Activated CD8-positive, alpha-beta memory T cell treated with anti-CD3 and anti-CD28 coated beads, Interleukin-2, amount 10 ng/mL, durations not matched to agents 7 days and 5 days (primary cell): ENCODE results near the gene LDLRAD4. TPM values are rescaled to one million over a fixed set of nuclear protein-coding genes. Genes with fewer than 3 reads are reported as not detected.

Experiments
- ATAC-seq: fragments of 150-1000 bp; cut with Tn5 transposase; one replicate; pipeline ENCODE4 v1.10.0; 2021; ENCODE audit warnings: moderate library complexity
- CTCF ChIA-PET: fragments of 350-600 bp; sonication (Branson Sonifier 250); formaldehyde crosslinking; loops from one replicate; lab custom pipeline; 2021; ENCODE audit warnings: antibody characterized with exemption; lab: Charles Lee
- DNase-seq: peaks from one replicate; pipeline ENCODE4 v3.0.0-alpha.2; 2020
- H3K27ac Mint-ChIP-seq: one replicate; pipeline ENCODE4 v1.8.0; 2021; ENCODE audit warnings: mild to moderate bottlenecking, mixed read lengths
- H3K27me3 Mint-ChIP-seq: one replicate; pipeline ENCODE4 v1.8.0; 2021; ENCODE audit warnings: mixed read lengths
- H3K36me3 Mint-ChIP-seq: one replicate; pipeline ENCODE4 v1.8.0; 2021; ENCODE audit warnings: mild to moderate bottlenecking, mixed read lengths
- H3K4me1 Mint-ChIP-seq: one replicate; pipeline ENCODE4 v1.8.0; 2021; ENCODE audit warnings: mixed read lengths
- H3K4me3 Mint-ChIP-seq: one replicate; pipeline ENCODE4 v1.8.0; 2021; ENCODE audit warnings: mild to moderate bottlenecking, moderate library complexity, mixed read lengths
- H3K9me3 Mint-ChIP-seq: one replicate; pipeline ENCODE4 v1.8.0; 2022; ENCODE audit warnings: low read depth, mixed read lengths
- total RNA-seq, 2 experiments: library from RNA; stranded (reverse); gene quantifications; one replicate each; pipeline ENCODE4 v1.2.3, GENCODE V29; 2021

Gene LDLRAD4
- total RNA-seq, 2 experiments from 2014 or later, result 33.9 to 44.5 TPM

- Mint-ChIP-seq H3K4me3 (no peak overlapping the region), H3K27me3 (no peaks in the 10 kb centered on the region), H3K4me1 (peaks cover 34% of the 10 kb centered on the region), H3K9me3 (no peaks in the 10 kb centered on the region), H3K27ac (no peak overlapping the region), H3K36me3 (peaks cover 8% of the 10 kb centered on the region)
- DNase-seq, result peak; percentile 36
- no peak for ATAC-seq
- CTCF ChIA-PET, result interaction anchor here (1.6 to 2.3 kb wide), 2 partner anchors 64 kb away, joined by 8 to 9 read pairs; no protein-coding TSS in a partner anchor
Observed at GRCh38 chr18:13621886-13622619, 403.5 kb downstream of the LDLRAD4 start.

DNA sequence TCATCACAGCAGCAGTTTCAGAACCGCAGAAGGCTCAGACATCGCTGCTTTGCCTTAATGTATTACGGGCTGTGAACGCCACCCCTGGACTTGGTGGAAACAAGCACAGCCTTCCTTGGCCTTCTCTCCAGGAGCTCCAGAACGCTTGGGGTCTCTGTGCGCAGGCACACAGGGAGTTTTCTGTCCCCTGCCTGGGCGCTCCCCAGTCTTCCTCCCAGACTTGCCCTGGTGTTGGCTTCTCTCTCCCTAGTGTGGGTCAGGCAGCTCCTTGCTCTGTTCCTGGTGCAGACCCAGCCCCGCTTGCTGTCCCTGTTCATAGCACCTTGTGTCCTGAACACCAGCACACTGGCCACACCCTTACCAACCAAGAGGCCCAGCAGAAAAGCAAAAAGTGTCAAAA, 404.2 kb downstream of the LDLRAD4 start:
- Mint-ChIP-seq H3K4me3 (no peak overlapping the region), H3K27me3 (no peaks in the 10 kb centered on the region), H3K9me3 (no peaks in the 10 kb centered on the region), H3K4me1 (peaks cover 33% of the 10 kb centered on the region), H3K36me3 (peaks cover 8% of the 10 kb centered on the region), H3K27ac (no peak overlapping the region)
- no peak for DNase-seq
- ATAC-seq, result no peak
- CTCF ChIA-PET, result interaction anchor here (2.3 kb wide), 1 partner anchor 65 kb away, joined by 8 read pairs; no protein-coding TSS in a partner anchor

- no peaks in the 10 kb centered on the region for H3K27me3 Mint-ChIP-seq
- peaks cover 34% of the 10 kb centered on the region for H3K4me1 Mint-ChIP-seq
- ATAC-seq, result no peak
- no peaks in the 10 kb centered on the region for H3K9me3 Mint-ChIP-seq
- CTCF ChIA-PET, result interaction anchor here (2.3 kb wide), 1 partner anchor 65 kb away, joined by 8 read pairs; no protein-coding TSS in a partner anchor
- H3K4me3 Mint-ChIP-seq, result no peak overlapping the region
- DNase-seq, result no peak
- peaks cover 8% of the 10 kb centered on the region for H3K36me3 Mint-ChIP-seq
- no peak overlapping the region for H3K27ac Mint-ChIP-seq
Observed at GRCh38 chr18:13623348-13623747, 404.8 kb downstream of the LDLRAD4 start.

GRCh38 chr18:13623871-13624270, 405.3 kb downstream of the LDLRAD4 start:
- H3K9me3 Mint-ChIP-seq, result no peaks in the 10 kb centered on the region
- no peak overlapping the region for H3K4me3 Mint-ChIP-seq
- H3K36me3 Mint-ChIP-seq, result peaks cover 7% of the 10 kb centered on the region
- no peaks in the 10 kb centered on the region for H3K27me3 Mint-ChIP-seq
- peaks cover 34% of the 10 kb centered on the region for H3K4me1 Mint-ChIP-seq
- DNase-seq (no peak), ATAC-seq (no peak)
- peak overlapping the region; percentile 9 for H3K27ac Mint-ChIP-seq
- CTCF ChIA-PET, result interaction anchor here (2.3 kb wide), 1 partner anchor 66 kb away, joined by 8 read pairs; no protein-coding TSS in a partner anchor

DNA sequence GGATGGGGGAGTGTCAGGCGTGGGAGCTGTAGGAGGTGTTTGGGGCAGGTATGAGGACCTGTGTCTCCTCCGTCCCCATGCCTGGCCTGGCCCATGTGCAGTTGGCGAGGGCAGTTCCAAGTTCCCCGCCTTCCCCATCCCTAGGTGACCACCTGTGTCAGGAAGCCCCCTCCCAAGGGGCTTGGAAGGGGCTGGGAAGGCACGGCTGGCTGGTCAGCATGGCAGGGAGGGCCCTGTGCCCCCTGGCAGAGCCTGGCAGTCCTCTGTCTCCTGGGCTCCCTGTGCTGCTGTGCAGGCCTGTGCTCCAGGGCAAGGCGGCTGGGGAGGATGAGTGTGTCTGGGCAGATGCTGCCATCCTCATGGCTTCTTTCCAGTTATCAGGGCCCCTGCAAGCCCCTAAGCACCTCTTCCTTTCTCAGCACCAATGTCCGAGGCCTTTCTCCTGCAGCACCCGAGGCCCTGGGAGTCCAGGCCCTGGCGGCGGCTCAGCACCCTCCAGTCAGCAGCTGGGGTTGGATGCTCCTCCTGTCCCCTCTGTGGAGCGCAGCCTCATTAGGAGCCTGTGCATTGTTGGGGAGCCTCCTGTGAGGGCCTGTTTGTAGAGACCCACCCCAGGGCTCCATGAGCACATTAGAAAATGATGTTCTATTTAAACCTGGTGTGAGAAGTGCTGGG, 406.1 kb downstream of the LDLRAD4 start:
- DNase-seq, result no peak
- CTCF ChIA-PET, result interaction anchor here (1.4 to 2.3 kb wide), 2 partner anchors 67 kb away, joined by 6 to 8 read pairs; no protein-coding TSS in a partner anchor
- Mint-ChIP-seq H3K27ac (no peak overlapping the region), H3K27me3 (no peaks in the 10 kb centered on the region), H3K4me1 (peaks cover 41% of the 10 kb centered on the region), H3K9me3 (no peaks in the 10 kb centered on the region), H3K36me3 (peaks cover 8% of the 10 kb centered on the region), H3K4me3 (no peak overlapping the region)
- ATAC-seq, result no peak

GRCh38 chr18:13625355-13625754, 406.8 kb downstream of the LDLRAD4 start:
- no peak for ATAC-seq
- no peak for DNase-seq
- H3K27ac Mint-ChIP-seq, result no peak overlapping the region
- no peak overlapping the region for H3K4me3 Mint-ChIP-seq
- H3K9me3 Mint-ChIP-seq, result no peaks in the 10 kb centered on the region
- peaks cover 12% of the 10 kb centered on the region for H3K36me3 Mint-ChIP-seq
- peaks cover 47% of the 10 kb centered on the region for H3K4me1 Mint-ChIP-seq
- CTCF ChIA-PET, result interaction anchor here (1.4 kb wide), 1 partner anchor 67 kb away, joined by 6 read pairs; no protein-coding TSS in a partner anchor
- H3K27me3 Mint-ChIP-seq, result no peaks in the 10 kb centered on the region

DNA sequence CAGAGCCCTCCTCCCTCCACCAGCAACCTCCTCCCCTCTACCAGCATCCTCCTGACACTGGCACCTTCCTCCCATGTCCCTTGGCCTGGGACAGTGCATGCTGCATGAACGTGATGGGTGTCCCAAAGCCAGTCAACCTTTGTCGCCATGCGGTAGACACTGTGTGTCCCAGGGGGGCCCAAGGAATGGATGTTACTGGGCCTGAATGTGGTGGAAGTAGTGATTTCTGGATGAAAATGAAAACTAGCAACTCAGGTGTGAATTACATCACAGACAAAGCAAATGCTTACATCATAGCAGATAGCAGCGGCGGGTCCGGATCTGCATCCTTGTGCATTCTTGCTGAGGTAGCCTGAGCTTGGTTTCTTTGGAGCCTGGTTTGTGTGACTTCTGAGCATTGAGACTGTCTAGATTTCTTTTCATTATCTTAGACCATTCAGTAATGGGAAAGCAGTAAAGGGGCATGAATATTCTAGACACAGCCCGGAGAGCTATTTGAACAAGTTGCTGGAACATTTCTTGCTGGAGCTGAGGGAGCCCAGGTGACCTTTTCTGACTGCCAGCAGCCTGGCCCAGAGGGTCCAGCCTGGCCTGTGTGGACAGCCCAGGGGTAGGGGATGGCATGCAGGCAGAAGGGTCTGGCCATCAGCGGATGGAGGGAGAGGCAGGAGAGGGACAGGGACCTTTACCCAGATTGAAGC, 407.4 kb downstream of the LDLRAD4 start:
- H3K9me3 Mint-ChIP-seq, result no peaks in the 10 kb centered on the region
- H3K27me3 Mint-ChIP-seq, result no peaks in the 10 kb centered on the region
- no peak overlapping the region for H3K4me3 Mint-ChIP-seq
- ATAC-seq (no peak), DNase-seq (no peak)
- peaks cover 14% of the 10 kb centered on the region for H3K36me3 Mint-ChIP-seq
- peak overlapping the region; percentile 63 for H3K27ac Mint-ChIP-seq
- CTCF ChIA-PET, result interaction anchor here (0.8 to 1.4 kb wide), 2 partner anchors 48 to 68 kb away, joined by 3 to 6 read pairs; no protein-coding TSS in a partner anchor
- peaks cover 47% of the 10 kb centered on the region for H3K4me1 Mint-ChIP-seq

DNA sequence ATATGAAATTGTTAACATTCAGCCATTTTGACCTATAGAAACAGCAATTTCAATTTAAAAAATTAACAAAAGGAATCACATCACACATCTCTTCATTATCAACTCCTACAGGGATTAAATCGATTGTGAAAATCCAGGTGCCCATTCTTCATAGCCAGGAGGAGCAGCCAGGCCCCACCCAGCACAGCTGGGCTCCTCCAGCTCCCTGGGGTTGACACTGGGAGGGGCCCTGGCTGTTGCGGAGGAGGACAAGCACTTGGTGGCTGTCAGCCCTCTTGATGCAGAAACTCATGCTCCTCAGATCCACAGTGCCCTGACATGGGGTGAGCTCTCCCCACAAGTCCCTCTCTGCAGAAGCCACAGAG, 408.0 kb downstream of the LDLRAD4 start:
- H3K9me3 Mint-ChIP-seq, result no peaks in the 10 kb centered on the region
- CTCF ChIA-PET, result interaction anchor here (0.8 kb wide), 2 partner anchors 48 to 636 kb away, joined by 3 read pairs; partner anchors contain the start of gene CEP192
- DNase-seq (no peak), ATAC-seq (no peak)
- no peak overlapping the region for H3K4me3 Mint-ChIP-seq
- H3K27me3 Mint-ChIP-seq, result no peaks in the 10 kb centered on the region
- H3K36me3 Mint-ChIP-seq, result peaks cover 18% of the 10 kb centered on the region
- H3K4me1 Mint-ChIP-seq, result peaks cover 47% of the 10 kb centered on the region
- H3K27ac Mint-ChIP-seq, result peak overlapping the region; percentile 65

GRCh38 chr18:13627639-13628038, 409.1 kb downstream of the LDLRAD4 start:
- Mint-ChIP-seq H3K9me3 (peaks cover 2% of the 10 kb centered on the region), H3K36me3 (peaks cover 25% of the 10 kb centered on the region), H3K27me3 (no peaks in the 10 kb centered on the region), H3K27ac (no peak overlapping the region), H3K4me1 (peaks cover 47% of the 10 kb centered on the region), H3K4me3 (no peak overlapping the region)
- DNase-seq, result no peak
- CTCF ChIA-PET, result interaction anchor here (1.7 to 6.7 kb wide), 3 partner anchors 10 to 69 kb away, joined by 3 to 70 read pairs (median 21); no protein-coding TSS in a partner anchor
- no peak for ATAC-seq

DNA sequence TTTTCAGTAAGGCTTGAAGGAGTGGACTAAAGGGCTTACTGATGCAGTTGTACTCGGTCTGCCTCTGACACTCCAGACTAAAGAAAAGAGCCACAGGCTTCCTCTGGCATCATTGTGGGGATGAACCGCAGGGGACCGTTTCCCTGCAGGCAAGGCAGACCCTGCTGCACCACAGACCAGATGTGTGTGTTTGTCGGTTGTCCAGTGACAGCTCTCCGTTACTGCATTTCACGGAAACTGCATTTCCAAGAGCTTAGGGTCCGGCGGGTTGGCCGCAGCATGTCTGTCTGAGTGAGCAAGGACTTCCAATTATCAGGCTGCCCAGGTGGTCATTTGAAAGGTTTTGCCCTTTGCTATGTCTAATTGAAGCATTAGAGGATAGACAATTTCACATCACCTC, 409.7 kb downstream of the LDLRAD4 start:
- no peak for ATAC-seq
- peaks cover 2% of the 10 kb centered on the region for H3K9me3 Mint-ChIP-seq
- no peak for DNase-seq
- peaks cover 47% of the 10 kb centered on the region for H3K4me1 Mint-ChIP-seq
- H3K27me3 Mint-ChIP-seq, result no peaks in the 10 kb centered on the region
- peak overlapping the region; percentile 32 for H3K27ac Mint-ChIP-seq
- H3K36me3 Mint-ChIP-seq, result peaks cover 31% of the 10 kb centered on the region
- CTCF ChIA-PET, result interaction anchor here (1.0 to 6.7 kb wide), 4 partner anchors 10 to 70 kb away, joined by 3 to 70 read pairs (median 12); no protein-coding TSS in a partner anchor
- no peak overlapping the region for H3K4me3 Mint-ChIP-seq

DNA sequence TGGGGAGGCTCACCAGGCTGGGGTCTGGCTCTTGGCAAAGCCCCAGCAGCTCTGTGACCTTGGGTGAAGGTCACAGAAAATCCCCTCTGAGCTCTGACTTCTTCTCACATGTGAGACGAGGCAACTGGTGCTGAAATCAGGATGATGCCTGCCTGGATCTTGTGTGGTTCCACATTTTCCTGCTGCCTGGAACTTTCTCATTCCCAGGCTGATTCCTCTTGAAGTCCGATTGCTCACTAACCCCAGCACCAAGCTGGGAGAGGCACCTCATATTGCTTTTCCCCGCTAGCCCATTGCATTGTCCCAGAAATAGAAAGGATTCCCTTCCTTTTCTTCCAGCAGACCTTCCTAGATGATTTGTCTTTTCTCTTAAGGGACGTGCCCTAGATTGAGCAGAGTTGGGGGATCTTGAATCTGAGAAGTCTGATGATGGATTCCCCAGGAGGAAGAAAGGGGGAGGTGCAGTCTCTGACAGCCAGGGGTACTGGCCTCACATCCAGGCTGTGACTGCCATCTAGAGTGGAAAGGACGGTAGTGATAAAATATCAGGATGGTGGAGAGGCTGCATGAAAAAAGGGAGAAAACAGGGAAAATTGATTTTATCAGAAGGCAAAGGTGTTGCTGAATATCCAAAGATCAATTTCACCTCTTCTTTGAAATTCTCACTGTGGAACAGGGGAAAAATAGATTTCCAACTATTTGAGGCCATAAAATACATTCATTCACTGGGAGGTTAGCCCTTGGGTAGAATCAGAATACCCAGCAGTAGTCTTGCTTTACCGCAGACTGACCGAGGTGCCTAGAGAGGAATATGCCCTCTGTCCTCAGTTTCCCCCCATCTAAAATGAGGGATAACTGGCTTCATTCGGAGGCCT, 411.5 kb downstream of the LDLRAD4 start:
- Mint-ChIP-seq H3K9me3 (peaks cover 2% of the 10 kb centered on the region), H3K36me3 (peaks cover 32% of the 10 kb centered on the region), H3K27me3 (no peaks in the 10 kb centered on the region), H3K4me1 (peaks cover 45% of the 10 kb centered on the region), H3K4me3 (no peak overlapping the region), H3K27ac (peak overlapping the region; percentile 71)
- CTCF ChIA-PET, result interaction anchor here (0.9 to 6.7 kb wide), 12 partner anchors 9 to 414 kb away, joined by 3 to 70 read pairs (median 3); no protein-coding TSS in a partner anchor
- peak; percentile 77 for DNase-seq
- ATAC-seq, result peak; percentile 92

DNA sequence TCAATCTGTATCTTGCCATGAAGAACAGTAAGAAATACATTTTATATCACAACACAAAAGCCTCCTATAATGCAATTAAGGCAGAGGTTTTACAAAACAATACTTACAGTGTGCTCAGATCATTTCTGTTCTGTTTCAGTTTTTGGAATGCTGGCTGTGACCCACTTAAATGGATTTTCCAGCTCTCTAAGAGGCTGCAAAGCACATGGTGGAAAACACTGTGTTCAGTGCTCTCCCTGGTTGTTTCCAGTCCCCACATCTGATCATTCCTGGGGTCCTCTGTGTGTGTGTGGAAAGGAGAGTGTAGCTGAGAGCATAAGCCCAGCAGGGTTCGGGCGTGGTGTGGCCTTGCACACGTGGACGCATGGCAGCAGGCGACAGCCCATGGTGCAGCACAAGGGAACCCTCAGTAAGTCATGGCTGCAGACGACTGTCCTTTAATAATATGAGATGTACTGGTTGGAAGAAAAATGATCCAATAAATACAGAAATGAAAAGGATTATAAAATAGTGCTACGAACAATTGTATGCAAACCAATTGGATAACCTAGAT, 412.2 kb downstream of the LDLRAD4 start:
- Mint-ChIP-seq H3K27ac (no peak overlapping the region), H3K27me3 (no peaks in the 10 kb centered on the region), H3K4me3 (no peak overlapping the region), H3K9me3 (peaks cover 2% of the 10 kb centered on the region), H3K36me3 (peaks cover 31% of the 10 kb centered on the region), H3K4me1 (peaks cover 43% of the 10 kb centered on the region)
- DNase-seq (no peak), ATAC-seq (no peak)
- CTCF ChIA-PET, result interaction anchor here (3.9 to 6.7 kb wide), 2 partner anchors 68 to 72 kb away, joined by 21 to 70 read pairs; no protein-coding TSS in a partner anchor
